Keratinocyte (primary cell): ENCODE measurements around the gene NHSL1. TPM values are rescaled to one million over a fixed set of nuclear protein-coding genes. Genes with fewer than 3 reads are reported as not detected.

Source experiments
- DNase-seq: peaks from one replicate; pipeline ENCODE4 v3.0.0-alpha.2; 2011; ENCODE audit warnings: low read depth, missing footprints, low spot score
- FAIRE-seq: peaks from 2 replicates; lab custom pipeline; 2011; peaks lifted over from hg19 to GRCh38; lab: Jason Lieb, UNC
- H2AFZ ChIP-seq: 2 replicates; pipeline ENCODE4 v1.6.0; 2012; ENCODE audit warnings: low read length, control low read depth, inconsistent platforms; ENCODE audit not compliant: control insufficient read depth
- H3K27ac ChIP-seq: 2 replicates; pipeline ENCODE4 v1.5.1; 2011; ENCODE audit warnings: low read length; ENCODE audit not compliant: control insufficient read depth, insufficient read depth
- H3K27me3 ChIP-seq: 3 replicates; pipeline ENCODE4 v1.6.0; 2011; ENCODE audit warnings: low read length; ENCODE audit not compliant: control insufficient read depth, insufficient read depth; ENCODE audit errors: extremely low read depth
- H3K36me3 ChIP-seq, 2 experiments: 2 replicates in 1 of 2; 3 replicates in 1 of 2; pipeline ENCODE4 v1.5.1; 2011; ENCODE audit warnings: low read length in 2 of 2, mild to moderate bottlenecking in 1 of 2; ENCODE audit not compliant: control insufficient read depth in 2 of 2, insufficient read depth in 2 of 2; ENCODE audit errors: extremely low read depth in 1 of 2
- H3K4me1 ChIP-seq: 3 replicates; pipeline ENCODE4 v1.5.1; 2011; ENCODE audit warnings: low read length; ENCODE audit not compliant: control insufficient read depth, insufficient read depth; ENCODE audit errors: extremely low read depth
- H3K4me2 ChIP-seq: 3 replicates; pipeline ENCODE4 v1.6.0; 2011; ENCODE audit warnings: low read depth, low read length; ENCODE audit not compliant: control insufficient read depth, insufficient read depth; ENCODE audit errors: extremely low read depth
- H3K4me3 ChIP-seq, 3 experiments: fragments of 200-600 bp in 1 of 3; sonication (generic) in 1 of 3; 2 replicates in 2 of 3; 3 replicates in 1 of 3; pipeline ENCODE4 v1.5.1; 2011 to 2016; ENCODE audit warnings: low read length in 3 of 3, mild to moderate bottlenecking in 3 of 3, control low read depth in 2 of 3, inconsistent platforms in 1 of 3, low read depth in 1 of 3, mixed read lengths in 1 of 3, mixed run types in 1 of 3, moderate library complexity in 1 of 3; ENCODE audit not compliant: control insufficient read depth in 2 of 3, insufficient read depth in 2 of 3; ENCODE audit errors: extremely low read depth in 1 of 3
- H3K79me2 ChIP-seq: 2 replicates; pipeline ENCODE4 v1.6.0; 2012; ENCODE audit warnings: low read length; ENCODE audit not compliant: control insufficient read depth, insufficient read depth
- H3K9ac ChIP-seq: 3 replicates; pipeline ENCODE4 v1.6.0; 2011; ENCODE audit warnings: low read length; ENCODE audit not compliant: control insufficient read depth, insufficient read depth; ENCODE audit errors: extremely low read depth
- H3K9me1 ChIP-seq: 3 replicates; pipeline ENCODE4 v1.6.0; 2011; ENCODE audit warnings: low read length; ENCODE audit not compliant: control insufficient read depth, insufficient read depth; ENCODE audit errors: extremely low read depth
- H3K9me3 ChIP-seq: 2 replicates; pipeline ENCODE4 v1.5.1; 2012; ENCODE audit warnings: low read depth, low read length; ENCODE audit not compliant: control insufficient read depth
- H4K20me1 ChIP-seq: 3 replicates; pipeline ENCODE4 v1.6.0; 2011; ENCODE audit warnings: low read length; ENCODE audit not compliant: control insufficient read depth, insufficient read depth; ENCODE audit errors: extremely low read depth
- EZH2 ChIP-seq: IDR thresholded peaks from one replicate; pipeline ENCODE4 v1.6.1; 2012; ENCODE audit warnings: inconsistent platforms, mild to moderate bottlenecking, low read length, moderate library complexity
- dilution Hi-C: fragments of 300-500 bp; cut with MboI; formaldehyde crosslinking; loops from one replicate; pipeline ENCODE4 v1.7.0; 2020; ENCODE audit warnings: low sequenced_read_pairs; ENCODE audit not compliant: extremely low pct_ligation_motif_present
- polyA plus RNA-seq, 5 experiments: library from polyadenylated mRNA; depleted of rRNA in 3 of 5; stranded (reverse) in 3 of 5; stranded (forward) in 1 of 5; unstranded in 1 of 5; fragments of >200 nt; gene quantifications; 1 replicate in 1 of 5; 2 replicates in 3 of 5; 3 replicates in 1 of 5; pipeline versions ENCODE4 v1.2.1 to v1.2.3, GENCODE V29; 2011 to 2012; ENCODE audit warnings: missing spikeins in 2 of 5, low read depth in 1 of 5, low replicate concordance in 1 of 5
- TF ChIP-seq, protein P1 (sequence below), 3 experiments: IDR thresholded peaks in 1 of 3; conservative IDR thresholded peaks in 1 of 3; optimal IDR thresholded peaks in 1 of 3; 2 replicates in 2 of 3; 3 replicates in 1 of 3; pipeline versions ENCODE3 to v1.5.1; 2011; ENCODE audit warnings: low read length in 3 of 3, mild to moderate bottlenecking in 3 of 3, moderate library complexity in 2 of 3, control low read depth in 1 of 3, inconsistent platforms in 1 of 3; ENCODE audit not compliant: insufficient read depth in 2 of 3; ENCODE audit errors: extremely low read depth in 1 of 3

NHSL1 gene
- polyA plus RNA-seq, 1 donor (not counting 4 experiments of a cell fraction or from before 2014, with no cell fraction given): 11.8 TPM

DNA sequence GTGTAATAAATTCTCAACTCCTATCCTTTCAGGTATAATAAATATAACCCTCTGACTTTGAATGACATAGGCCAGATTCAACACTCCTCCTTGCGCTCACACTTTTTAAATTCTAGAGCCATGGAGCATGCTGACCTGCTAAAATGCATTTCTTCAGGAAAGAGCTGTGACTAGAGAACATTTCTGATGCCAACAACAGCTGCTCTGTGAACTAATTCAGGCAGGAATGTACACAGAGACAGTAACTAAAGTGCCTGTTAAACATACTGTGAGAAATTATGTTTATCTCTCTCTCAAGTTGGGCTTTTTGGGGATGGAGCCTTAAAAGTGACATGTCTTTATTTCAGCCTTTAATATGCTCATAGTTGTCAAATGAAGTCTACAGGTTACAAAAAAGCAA, 8.3 kb downstream of the NHSL1 start:
- no peak overlapping the region for H3K4me2 ChIP-seq

DNA sequence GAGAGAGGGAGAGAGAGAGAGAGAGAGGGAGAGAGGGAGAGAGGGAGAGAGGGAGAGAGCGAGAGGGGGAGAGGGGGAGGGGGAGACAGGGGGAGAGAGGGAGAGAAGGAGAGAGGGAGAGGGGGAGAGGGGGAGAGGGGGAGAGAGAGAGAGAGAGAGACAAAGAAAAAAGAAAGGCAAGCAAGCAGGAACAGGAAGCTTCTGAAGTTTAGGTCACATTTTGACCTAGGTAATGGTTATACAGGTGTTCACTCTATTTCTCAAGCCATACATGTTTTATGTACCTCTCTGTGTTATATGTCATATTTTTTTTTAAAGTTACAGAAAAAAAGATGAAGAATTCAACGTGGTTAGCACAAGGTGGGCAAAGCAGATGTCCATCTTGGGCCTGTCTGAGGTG, 9.4 kb downstream of the NHSL1 start:
- Histone ChIP-seq H3K9me3 (no peaks in the 10 kb centered on the region), H3K79me2 (peaks cover 41% of the 10 kb centered on the region), H3K36me3 (peaks cover 0 to 7% of the 10 kb centered on the region in 2 experiments)

More for the DNA sequence above, 8.3 kb downstream of the NHSL1 start:
- Histone ChIP-seq H3K27me3 (no peaks in the 10 kb centered on the region), H4K20me1 (no peaks in the 10 kb centered on the region), H3K9ac (no peak overlapping the region), H3K4me1 (peaks cover 49% of the 10 kb centered on the region), H3K79me2 (peaks cover 38% of the 10 kb centered on the region), H2AFZ (no peak overlapping the region), H3K9me3 (peaks cover under 1% of the 10 kb centered on the region), H3K27ac (no peak overlapping the region), H3K9me1 (no peaks in the 10 kb centered on the region), H3K36me3 (peaks cover 0 to 10% of the 10 kb centered on the region in 2 experiments), H3K4me3 (no peak overlapping the region)
- no peak for TF ChIP-seq EZH2
- TF ChIP-seq, protein P1, sequence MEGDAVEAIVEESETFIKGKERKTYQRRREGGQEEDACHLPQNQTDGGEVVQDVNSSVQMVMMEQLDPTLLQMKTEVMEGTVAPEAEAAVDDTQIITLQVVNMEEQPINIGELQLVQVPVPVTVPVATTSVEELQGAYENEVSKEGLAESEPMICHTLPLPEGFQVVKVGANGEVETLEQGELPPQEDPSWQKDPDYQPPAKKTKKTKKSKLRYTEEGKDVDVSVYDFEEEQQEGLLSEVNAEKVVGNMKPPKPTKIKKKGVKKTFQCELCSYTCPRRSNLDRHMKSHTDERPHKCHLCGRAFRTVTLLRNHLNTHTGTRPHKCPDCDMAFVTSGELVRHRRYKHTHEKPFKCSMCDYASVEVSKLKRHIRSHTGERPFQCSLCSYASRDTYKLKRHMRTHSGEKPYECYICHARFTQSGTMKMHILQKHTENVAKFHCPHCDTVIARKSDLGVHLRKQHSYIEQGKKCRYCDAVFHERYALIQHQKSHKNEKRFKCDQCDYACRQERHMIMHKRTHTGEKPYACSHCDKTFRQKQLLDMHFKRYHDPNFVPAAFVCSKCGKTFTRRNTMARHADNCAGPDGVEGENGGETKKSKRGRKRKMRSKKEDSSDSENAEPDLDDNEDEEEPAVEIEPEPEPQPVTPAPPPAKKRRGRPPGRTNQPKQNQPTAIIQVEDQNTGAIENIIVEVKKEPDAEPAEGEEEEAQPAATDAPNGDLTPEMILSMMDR (optimal IDR thresholded peaks at IDR 0.05 in 1 of 3, IDR thresholded peaks at IDR 0.05 in 1 of 3, conservative IDR thresholded peaks at IDR 0.05 in 1 of 3; ENCODE audit: extremely low read depth in 1 of 3, insufficient read depth in 2 of 3, low read length in 3 of 3): no peak
- peak; percentile 20 for FAIRE-seq
- dilution Hi-C loops: no loop called here
- DNase-seq: no peak

More for the DNA sequence above, 9.4 kb downstream of the NHSL1 start:
- Histone ChIP-seq H3K4me3 (no peak overlapping the region), H3K4me2 (no peak overlapping the region), H3K27me3 (no peaks in the 10 kb centered on the region), H2AFZ (no peak overlapping the region), H3K9me1 (no peaks in the 10 kb centered on the region), H3K9ac (no peak overlapping the region), H3K4me1 (peaks cover 54% of the 10 kb centered on the region), H4K20me1 (no peaks in the 10 kb centered on the region), H3K27ac (no peak overlapping the region)
- no peak for FAIRE-seq
- no peak for DNase-seq
- no peak for TF ChIP-seq EZH2
- TF ChIP-seq, protein P1 (optimal IDR thresholded peaks at IDR 0.05 in 1 of 3, IDR thresholded peaks at IDR 0.05 in 1 of 3, conservative IDR thresholded peaks at IDR 0.05 in 1 of 3; ENCODE audit: extremely low read depth in 1 of 3, insufficient read depth in 2 of 3, low read length in 3 of 3): no peak
- dilution Hi-C loops: no loop called here
